ENCODE measurements around the gene CLTC. TPM values are rescaled to one million over a fixed set of nuclear protein-coding genes. Genes with fewer than 3 reads are reported as not detected.
A peak's percentile ranks its signal among the peaks of the same experiment; 100 is the strongest.

Gene CLTC
- total RNA-seq, 1 experiment from 2014 or later: 269 TPM

GRCh38 chr17:59623151-59623550, 3.5 kb downstream of the CLTC start:
- Histone ChIP-seq H2AFZ (ENCODE audit: low read length) (no peak overlapping the region), H3K9ac (ENCODE audit: low read length) (no peak overlapping the region), H3F3A (ENCODE audit: low read length, unreplicated experiment) (no peaks in the 10 kb centered on the region), H3K4me3 (ENCODE audit: low read length) (peak overlapping the region; percentile 97), H3K4me1 (ENCODE audit: insufficient read depth, low read length) (peaks cover 36% of the 10 kb centered on the region), H3K27ac (ENCODE audit: low read length) (no peak overlapping the region), H3K36me3 (ENCODE audit: low read depth, low read length) (peaks cover 6% of the 10 kb centered on the region; the same call in 1 of the 2 replicates), H3K9me3 (ENCODE audit: low read length) (no peaks in the 10 kb centered on the region), H3K27me3 (ENCODE audit: low read length) (no peaks in the 10 kb centered on the region), H4K20me1 (ENCODE audit: low read length) (peaks cover 69% of the 10 kb centered on the region), H3K79me2 (ENCODE audit: low read length) (peaks cover 100% of the 10 kb centered on the region), H3K4me2 (ENCODE audit: low read length) (peak overlapping the region; percentile 91), H3K9me2 (replicated peaks; ENCODE audit: low read length) (no peaks in the 10 kb centered on the region)
- POLR2A ChIA-PET (ENCODE audit: unreplicated experiment): no interaction called here
- DNase-seq (no peak), ATAC-seq (no peak)
- no peak for TF ChIP-seq EZH2phosphoT487 (IDR thresholded peaks at IDR 0.05; ENCODE audit: borderline replicate concordance, low read length)
- no peak for TF ChIP-seq EZH2 (IDR thresholded peaks at IDR 0.05; ENCODE audit: low read length, unreplicated experiment)
- no peak for TF ChIP-seq CTCF (conservative IDR thresholded peaks at IDR 0.05; ENCODE audit: low read depth, low read length)
- no TSS peak for BruUV-seq (replicated peaks)
- CTCF ChIA-PET: no interaction called here
- intact Hi-C loops (cut with micrococcal nuclease): no loop called here

- Histone ChIP-seq H3K79me2 (ENCODE audit: low read length) (peaks cover 100% of the 10 kb centered on the region), H3K9me2 (replicated peaks; ENCODE audit: low read length) (no peaks in the 10 kb centered on the region), H3K4me1 (ENCODE audit: insufficient read depth, low read length) (peaks cover 29% of the 10 kb centered on the region), H3K4me2 (ENCODE audit: low read length) (no peak overlapping the region), H2AFZ (ENCODE audit: low read length) (no peak overlapping the region), H4K20me1 (ENCODE audit: low read length) (peaks cover 85% of the 10 kb centered on the region), H3K4me3 (ENCODE audit: low read length) (no peak overlapping the region), H3K27me3 (ENCODE audit: low read length) (no peaks in the 10 kb centered on the region), H3K9ac (ENCODE audit: low read length) (no peak overlapping the region), H3K9me3 (ENCODE audit: low read length) (no peaks in the 10 kb centered on the region), H3K27ac (ENCODE audit: low read length) (no peak overlapping the region), H3F3A (ENCODE audit: low read length, unreplicated experiment) (no peaks in the 10 kb centered on the region), H3K36me3 (ENCODE audit: low read depth, low read length) (peaks cover 27% of the 10 kb centered on the region)
- intact Hi-C loops (cut with micrococcal nuclease): no loop called here
- ATAC-seq (no peak), DNase-seq (no peak)
- ChIA-PET POLR2A (ENCODE audit: unreplicated experiment) (no interaction called here), CTCF (no interaction called here)
- TF ChIP-seq EZH2phosphoT487 (IDR thresholded peaks at IDR 0.05; ENCODE audit: borderline replicate concordance, low read length): no peak
- no TSS peak for BruUV-seq (replicated peaks)
Observed at GRCh38 chr17:59626756-59627155, 7.1 kb downstream of the CLTC start.

- ChIA-PET POLR2A (ENCODE audit: unreplicated experiment) (no interaction called here), CTCF (no interaction called here)
- TF ChIP-seq EZH2phosphoT487 (IDR thresholded peaks at IDR 0.05; ENCODE audit: borderline replicate concordance, low read length): no peak
- no peak for TF ChIP-seq CTCF (conservative IDR thresholded peaks at IDR 0.05; ENCODE audit: low read depth, low read length)
- TF ChIP-seq EZH2 (IDR thresholded peaks at IDR 0.05; ENCODE audit: low read length, unreplicated experiment): no peak
- intact Hi-C loops (cut with micrococcal nuclease): no loop called here
- H3K9me3 ChIP-seq (ENCODE audit: low read length): no peaks in the 10 kb centered on the region
- H3K4me2 ChIP-seq (ENCODE audit: low read length): no peak overlapping the region
- no peak overlapping the region for H3K27ac ChIP-seq (ENCODE audit: low read length)
- no peaks in the 10 kb centered on the region for H3K9me2 ChIP-seq (replicated peaks; ENCODE audit: low read length)
- peaks cover 81% of the 10 kb centered on the region for H4K20me1 ChIP-seq (ENCODE audit: low read length)
- peaks cover 23% of the 10 kb centered on the region for H3K4me1 ChIP-seq (ENCODE audit: insufficient read depth, low read length)
- H3K4me3 ChIP-seq (ENCODE audit: low read length): no peak overlapping the region
- H3K79me2 ChIP-seq (ENCODE audit: low read length): peaks cover 100% of the 10 kb centered on the region
- DNase-seq: no peak
- H3K27me3 ChIP-seq (ENCODE audit: low read length): no peaks in the 10 kb centered on the region
- no peak overlapping the region for H3K9ac ChIP-seq (ENCODE audit: low read length)
- BruUV-seq (replicated peaks): no TSS peak
- H3K36me3 ChIP-seq (ENCODE audit: low read depth, low read length): peaks cover 27% of the 10 kb centered on the region
- H3F3A ChIP-seq (ENCODE audit: low read length, unreplicated experiment): no peaks in the 10 kb centered on the region
- no peak for ATAC-seq
- H2AFZ ChIP-seq (ENCODE audit: low read length): no peak overlapping the region
Observed at GRCh38 chr17:59627274-59627673, 7.6 kb downstream of the CLTC start.

All from PC-3 (cell line).